SK-N-SH treated with all-trans-retinoic acid at 6 μM for 48 hours (cell line): ENCODE measurements around the gene C2CD3.
"Not testable (repeated sequence)": the region's sequence is repeated elsewhere in the genome, so short reads cannot be mapped to it uniquely, and the experiment has no call there.

Experiments
- ATAC-seq: fragments of 200-7000 bp; cut with Tn5 transposase; 3 replicates; pipeline ENCODE4 v1.9.1; 2020; ENCODE audit warnings: mild to moderate bottlenecking, moderate library complexity
- ARNTL ChIP-seq: fragments of 450-650 bp; formaldehyde crosslinking; IDR thresholded peaks from 2 replicates; pipeline ENCODE4 v1.5.0; 2020; ENCODE audit warnings: low read depth, mild to moderate bottlenecking, moderate library complexity, borderline replicate concordance
- CSDC2 ChIP-seq: fragments of 250-450 bp; sonication (Bioruptor Pico); IDR thresholded peaks from 2 replicates; pipeline ENCODE4 v1.5.0; 2020; ENCODE audit warnings: mild to moderate bottlenecking, moderate library complexity
- ESRRG ChIP-seq: fragments of 250-450 bp; sonication (Bioruptor Pico); IDR thresholded peaks from 2 replicates; pipeline ENCODE4 v1.6.1; 2021; ENCODE audit warnings: mild to moderate bottlenecking
- ISL1 ChIP-seq: fragments of 250-450 bp; sonication (Bioruptor Pico); IDR thresholded peaks from 2 replicates; pipeline ENCODE4 v2.1.2; 2022; ENCODE audit warnings: mild to moderate bottlenecking, moderate library complexity
- OSR1 ChIP-seq: fragments of 250-450 bp; sonication (Bioruptor Pico); IDR thresholded peaks from 2 replicates; pipeline ENCODE4 v1.8.0; 2022; ENCODE audit warnings: moderate library complexity, mild to moderate bottlenecking, inconsistent platforms
- SNAI2 ChIP-seq: fragments of 250-450 bp; sonication (Bioruptor Pico); IDR thresholded peaks from 2 replicates; pipeline ENCODE4 v1.5.0; 2020; ENCODE audit warnings: mild to moderate bottlenecking, moderate library complexity
- TCF4 ChIP-seq: fragments of 250-450 bp; sonication (Bioruptor Pico); IDR thresholded peaks from 2 replicates; pipeline ENCODE4 v1.8.0; 2021; ENCODE audit warnings: mild to moderate bottlenecking, moderate library complexity, borderline replicate concordance
- ZC3H10 ChIP-seq: fragments of 250-450 bp; sonication (Bioruptor Pico); IDR thresholded peaks from 2 replicates; pipeline ENCODE4 v1.5.1; 2021; ENCODE audit warnings: mild to moderate bottlenecking, moderate library complexity
- ZFP3 ChIP-seq: fragments of 250-450 bp; sonication (Bioruptor Pico); IDR thresholded peaks from 2 replicates; pipeline ENCODE4 v1.5.0; 2020; ENCODE audit warnings: mild to moderate bottlenecking, moderate library complexity
- ZFP30 ChIP-seq: fragments of 450-650 bp; formaldehyde crosslinking; IDR thresholded peaks from 2 replicates; pipeline ENCODE4 v1.5.0; 2022; ENCODE audit warnings: mild to moderate bottlenecking, moderate library complexity
- ZNF565 ChIP-seq: fragments of 450-650 bp; formaldehyde crosslinking; conservative IDR thresholded peaks from 2 replicates; pipeline ENCODE4 v1.5.0; 2020; ENCODE audit warnings: low read depth, mild to moderate bottlenecking, moderate library complexity
- ZNF70 ChIP-seq: fragments of 450-650 bp; formaldehyde crosslinking; IDR thresholded peaks from 2 replicates; pipeline ENCODE4 v1.5.0; 2020; ENCODE audit warnings: mild to moderate bottlenecking, moderate library complexity
- TF ChIP-seq, protein P1 (sequence below): fragments of 250-450 bp; sonication (Bioruptor Pico); IDR thresholded peaks from 2 replicates; pipeline ENCODE4 v1.5.1; 2020; ENCODE audit warnings: low read depth, mild to moderate bottlenecking, moderate library complexity
- TF ChIP-seq, protein P2 (sequence below): fragments of 250-450 bp; sonication (Bioruptor Pico); IDR thresholded peaks from 2 replicates; pipeline ENCODE4 v1.8.0; 2020; ENCODE audit warnings: mild to moderate bottlenecking, moderate library complexity, borderline replicate concordance
- TF ChIP-seq, protein P3 (sequence below): fragments of 250-450 bp; sonication (Bioruptor Pico); IDR thresholded peaks from 2 replicates; pipeline ENCODE4 v1.5.0; 2020; ENCODE audit warnings: mild to moderate bottlenecking, moderate library complexity

C2CD3 gene

DNA sequence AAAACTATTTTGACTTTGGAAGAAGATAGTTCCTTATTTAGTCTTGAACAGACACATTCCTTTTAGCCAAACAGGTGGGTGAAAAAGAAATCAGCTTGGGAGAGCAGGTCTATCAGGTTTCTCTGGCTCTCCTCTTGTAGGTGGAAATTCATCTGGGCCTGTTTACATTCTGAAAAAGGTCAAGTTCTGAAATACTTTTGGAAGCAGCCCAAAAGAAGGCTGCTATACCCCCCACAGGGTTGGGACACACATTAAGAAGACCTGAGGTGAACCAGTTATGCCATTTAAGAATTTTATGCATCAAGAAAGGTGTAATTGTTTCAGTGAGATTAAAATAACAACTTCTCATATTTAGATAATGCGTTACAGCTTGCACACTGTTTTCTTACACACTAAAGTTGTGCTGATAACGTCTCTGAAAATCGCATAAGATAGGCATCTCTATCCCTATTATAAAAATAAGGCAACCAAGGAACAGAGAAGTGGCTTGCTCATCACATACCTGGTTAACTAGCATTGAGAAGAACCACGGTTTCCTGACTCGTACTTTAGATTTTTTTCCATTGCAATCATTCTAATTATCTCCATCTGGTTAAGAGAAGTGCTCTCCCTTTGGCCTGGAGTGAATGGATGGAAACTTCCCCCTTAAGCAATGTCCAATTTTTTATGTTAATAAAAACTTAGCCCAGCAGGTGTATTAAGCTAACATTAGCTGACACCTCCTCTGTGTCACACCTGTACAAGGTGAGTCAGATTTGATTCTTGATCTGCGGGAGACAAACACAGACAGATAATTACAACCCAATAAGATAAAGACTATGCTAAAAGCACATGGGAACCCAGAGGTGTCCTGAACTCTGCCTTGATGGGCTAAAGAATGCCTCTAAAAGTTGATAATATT lies 101.4 kb downstream of the C2CD3 start:
- TF ChIP-seq ZNF565 (CRISPR knock-in tag) (no peak), ZNF70 (CRISPR knock-in tag) (no peak), ZFP3 (CRISPR knock-in tag) (no peak), CSDC2 (CRISPR knock-in tag) (no peak), TCF4 (CRISPR knock-in tag) (no peak), ESRRG (no peak), OSR1 (CRISPR knock-in tag) (no peak), ZC3H10 (no peak), ISL1 (CRISPR knock-in tag) (no peak), ARNTL (CRISPR knock-in tag) (no peak)
- TF ChIP-seq, protein P1, sequence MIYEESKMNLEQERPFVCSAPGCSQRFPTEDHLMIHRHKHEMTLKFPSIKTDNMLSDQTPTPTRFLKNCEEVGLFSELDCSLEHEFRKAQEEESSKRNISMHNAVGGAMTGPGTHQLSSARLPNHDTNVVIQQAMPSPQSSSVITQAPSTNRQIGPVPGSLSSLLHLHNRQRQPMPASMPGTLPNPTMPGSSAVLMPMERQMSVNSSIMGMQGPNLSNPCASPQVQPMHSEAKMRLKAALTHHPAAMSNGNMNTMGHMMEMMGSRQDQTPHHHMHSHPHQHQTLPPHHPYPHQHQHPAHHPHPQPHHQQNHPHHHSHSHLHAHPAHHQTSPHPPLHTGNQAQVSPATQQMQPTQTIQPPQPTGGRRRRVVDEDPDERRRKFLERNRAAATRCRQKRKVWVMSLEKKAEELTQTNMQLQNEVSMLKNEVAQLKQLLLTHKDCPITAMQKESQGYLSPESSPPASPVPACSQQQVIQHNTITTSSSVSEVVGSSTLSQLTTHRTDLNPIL (CRISPR knock-in tag): no peak
- TF ChIP-seq, protein P2, sequence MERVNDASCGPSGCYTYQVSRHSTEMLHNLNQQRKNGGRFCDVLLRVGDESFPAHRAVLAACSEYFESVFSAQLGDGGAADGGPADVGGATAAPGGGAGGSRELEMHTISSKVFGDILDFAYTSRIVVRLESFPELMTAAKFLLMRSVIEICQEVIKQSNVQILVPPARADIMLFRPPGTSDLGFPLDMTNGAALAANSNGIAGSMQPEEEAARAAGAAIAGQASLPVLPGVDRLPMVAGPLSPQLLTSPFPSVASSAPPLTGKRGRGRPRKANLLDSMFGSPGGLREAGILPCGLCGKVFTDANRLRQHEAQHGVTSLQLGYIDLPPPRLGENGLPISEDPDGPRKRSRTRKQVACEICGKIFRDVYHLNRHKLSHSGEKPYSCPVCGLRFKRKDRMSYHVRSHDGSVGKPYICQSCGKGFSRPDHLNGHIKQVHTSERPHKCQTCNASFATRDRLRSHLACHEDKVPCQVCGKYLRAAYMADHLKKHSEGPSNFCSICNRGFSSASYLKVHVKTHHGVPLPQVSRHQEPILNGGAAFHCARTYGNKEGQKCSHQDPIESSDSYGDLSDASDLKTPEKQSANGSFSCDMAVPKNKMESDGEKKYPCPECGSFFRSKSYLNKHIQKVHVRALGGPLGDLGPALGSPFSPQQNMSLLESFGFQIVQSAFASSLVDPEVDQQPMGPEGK: no peak
- ATAC-seq: peak; percentile 85

DNA sequence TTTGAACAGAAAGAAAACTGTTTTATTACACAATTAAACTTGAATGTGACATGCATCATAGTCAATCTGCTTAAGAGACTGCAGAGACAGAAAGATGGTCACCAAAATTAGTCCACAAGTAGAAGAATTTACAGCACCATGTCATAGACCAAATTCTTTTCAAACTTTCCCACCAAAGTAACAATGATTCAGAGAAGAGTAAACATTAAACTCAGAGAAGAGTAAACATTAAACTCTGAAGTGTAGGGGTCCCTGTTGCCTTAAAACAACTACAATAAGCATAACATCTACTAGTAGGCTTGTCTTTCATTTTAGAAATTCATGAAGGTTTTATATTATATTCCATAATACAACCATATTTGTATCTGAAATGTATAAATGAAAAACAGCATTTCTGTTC lies 104.1 kb downstream of the C2CD3 start:
- ATAC-seq: not testable (repeated sequence)

DNA sequence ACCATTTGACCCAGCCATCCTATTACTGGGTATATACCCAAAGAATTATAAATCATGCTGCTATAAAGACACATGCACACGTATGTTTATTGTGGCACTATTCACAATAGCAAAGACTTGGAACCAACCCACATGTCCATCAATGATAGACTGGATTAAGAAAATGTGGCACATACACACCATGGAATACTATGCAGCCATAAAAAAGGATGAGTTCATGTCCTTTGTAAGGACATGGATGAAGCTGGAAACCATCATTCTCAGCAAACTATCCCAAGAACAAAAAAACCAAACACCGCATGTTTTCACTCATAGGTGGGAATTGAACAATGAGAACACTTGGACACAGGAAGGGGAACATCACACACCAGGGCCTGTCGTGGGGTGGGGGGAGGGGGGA lies 105.3 kb downstream of the C2CD3 start:
- ATAC-seq: not testable (repeated sequence)

DNA sequence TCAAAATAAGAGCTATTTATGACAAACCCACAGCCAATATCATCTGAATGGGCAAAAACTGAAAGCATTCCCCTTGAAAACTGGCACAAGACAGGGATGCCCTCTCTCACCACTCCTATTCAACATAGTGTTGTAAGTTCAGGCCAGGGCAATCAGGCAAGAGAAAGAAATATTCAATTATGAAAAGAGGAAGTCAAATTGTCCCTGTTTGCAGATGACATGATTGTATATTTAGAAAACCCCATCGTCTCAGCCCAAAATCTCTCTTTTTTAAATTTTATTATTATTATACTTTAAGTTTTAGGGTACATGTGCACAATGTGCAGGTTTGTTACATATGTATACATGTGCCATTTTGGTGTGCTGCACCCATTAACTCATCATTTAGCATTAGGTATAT lies 107.2 kb downstream of the C2CD3 start:
- ATAC-seq: not testable (repeated sequence)

DNA sequence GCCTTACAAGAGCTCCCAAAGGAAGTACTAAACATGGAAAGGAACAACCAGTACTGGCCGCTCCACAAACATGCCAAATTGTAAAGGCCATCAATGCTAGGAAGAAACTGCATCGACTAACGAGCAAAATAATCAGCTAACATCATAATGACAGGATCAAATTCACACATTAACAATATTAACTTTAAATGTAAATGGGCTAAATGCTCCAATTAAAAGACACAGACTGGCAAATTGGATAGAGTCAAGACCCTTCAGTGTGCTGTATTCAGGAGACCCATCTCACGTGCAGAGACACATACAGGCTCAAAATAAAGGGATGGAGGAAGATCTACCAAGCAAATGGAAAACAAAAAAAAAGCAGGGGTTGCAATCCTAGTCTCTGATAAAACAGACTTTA lies 109.2 kb downstream of the C2CD3 start:
- ATAC-seq: not testable (repeated sequence)

DNA sequence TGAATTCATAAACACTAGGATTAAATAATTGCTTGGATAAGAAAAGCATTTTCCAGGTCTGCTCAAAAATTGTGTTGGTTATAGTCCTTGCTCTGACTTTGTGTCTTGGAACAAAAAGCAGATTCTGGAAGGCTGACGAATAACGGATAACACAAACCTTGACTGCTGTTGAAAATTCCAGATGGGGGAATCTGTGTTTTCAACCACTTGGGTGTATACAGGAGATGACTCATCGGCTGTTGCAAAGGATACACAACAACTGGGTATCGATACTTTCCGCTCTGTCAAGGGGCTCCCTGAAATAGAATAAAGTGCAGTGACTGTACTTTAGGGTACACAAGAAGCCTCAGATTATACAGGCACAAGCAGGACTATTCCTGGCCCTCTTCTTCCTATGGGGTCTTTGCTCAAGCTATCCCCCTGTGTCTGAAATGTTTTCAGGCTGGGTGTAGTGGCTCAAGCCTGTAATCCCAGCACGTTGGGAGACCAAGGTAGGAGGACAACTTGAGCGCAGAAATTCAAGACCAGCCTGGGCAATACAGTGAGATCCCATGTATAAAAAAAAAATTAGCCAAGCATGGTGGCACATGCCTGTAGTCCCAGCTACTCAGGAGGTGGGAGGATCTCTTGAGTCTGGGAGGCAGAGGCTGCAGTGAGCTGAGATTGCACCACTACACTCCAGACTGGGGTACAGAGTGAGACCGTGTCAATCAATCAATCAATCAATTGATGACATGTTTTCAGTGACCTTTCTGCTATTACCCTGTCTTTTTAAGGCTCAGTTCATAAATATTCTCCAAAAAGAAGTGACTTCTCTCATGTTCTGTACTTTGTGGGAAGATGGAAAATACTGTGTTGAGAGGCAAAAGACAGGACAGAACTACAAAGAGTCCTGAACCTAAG lies 113.3 kb downstream of the C2CD3 start:
- TF ChIP-seq ZC3H10: no peak
- TF ChIP-seq TCF4 (CRISPR knock-in tag): no peak
- TF ChIP-seq, protein P3, sequence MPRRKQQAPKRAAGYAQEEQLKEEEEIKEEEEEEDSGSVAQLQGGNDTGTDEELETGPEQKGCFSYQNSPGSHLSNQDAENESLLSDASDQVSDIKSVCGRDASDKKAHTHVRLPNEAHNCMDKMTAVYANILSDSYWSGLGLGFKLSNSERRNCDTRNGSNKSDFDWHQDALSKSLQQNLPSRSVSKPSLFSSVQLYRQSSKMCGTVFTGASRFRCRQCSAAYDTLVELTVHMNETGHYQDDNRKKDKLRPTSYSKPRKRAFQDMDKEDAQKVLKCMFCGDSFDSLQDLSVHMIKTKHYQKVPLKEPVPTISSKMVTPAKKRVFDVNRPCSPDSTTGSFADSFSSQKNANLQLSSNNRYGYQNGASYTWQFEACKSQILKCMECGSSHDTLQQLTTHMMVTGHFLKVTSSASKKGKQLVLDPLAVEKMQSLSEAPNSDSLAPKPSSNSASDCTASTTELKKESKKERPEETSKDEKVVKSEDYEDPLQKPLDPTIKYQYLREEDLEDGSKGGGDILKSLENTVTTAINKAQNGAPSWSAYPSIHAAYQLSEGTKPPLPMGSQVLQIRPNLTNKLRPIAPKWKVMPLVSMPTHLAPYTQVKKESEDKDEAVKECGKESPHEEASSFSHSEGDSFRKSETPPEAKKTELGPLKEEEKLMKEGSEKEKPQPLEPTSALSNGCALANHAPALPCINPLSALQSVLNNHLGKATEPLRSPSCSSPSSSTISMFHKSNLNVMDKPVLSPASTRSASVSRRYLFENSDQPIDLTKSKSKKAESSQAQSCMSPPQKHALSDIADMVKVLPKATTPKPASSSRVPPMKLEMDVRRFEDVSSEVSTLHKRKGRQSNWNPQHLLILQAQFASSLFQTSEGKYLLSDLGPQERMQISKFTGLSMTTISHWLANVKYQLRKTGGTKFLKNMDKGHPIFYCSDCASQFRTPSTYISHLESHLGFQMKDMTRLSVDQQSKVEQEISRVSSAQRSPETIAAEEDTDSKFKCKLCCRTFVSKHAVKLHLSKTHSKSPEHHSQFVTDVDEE (CRISPR knock-in tag): no peak
- no peak for TF ChIP-seq SNAI2 (CRISPR knock-in tag)
- peak; percentile 62 for ATAC-seq

DNA sequence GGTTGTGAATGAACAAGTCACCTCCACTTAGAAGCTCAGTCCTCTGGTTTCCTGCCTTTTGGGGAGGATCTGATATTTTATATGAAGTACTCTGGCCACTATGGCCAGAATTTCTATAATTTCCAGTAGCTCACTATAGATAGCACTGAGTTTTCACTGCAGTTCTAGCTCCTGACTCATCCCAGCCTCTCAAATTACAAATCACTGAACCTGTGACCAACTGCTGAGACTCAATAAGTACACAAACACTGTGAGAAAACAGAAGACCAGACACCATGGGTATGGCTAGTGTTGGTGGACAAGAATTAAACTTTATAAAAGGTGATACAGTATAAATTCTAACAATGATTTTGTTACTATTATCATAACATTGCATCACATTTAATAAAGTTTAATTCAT lies 114.9 kb downstream of the C2CD3 start:
- peak; percentile 97 for ATAC-seq
- TF ChIP-seq, protein P3 (CRISPR knock-in tag): no peak
- TF ChIP-seq ZNF70 (CRISPR knock-in tag) (no peak), ZFP30 (CRISPR knock-in tag) (no peak)
